ENCODE data around the gene DCBLD2.

DCBLD2 gene

DNA sequence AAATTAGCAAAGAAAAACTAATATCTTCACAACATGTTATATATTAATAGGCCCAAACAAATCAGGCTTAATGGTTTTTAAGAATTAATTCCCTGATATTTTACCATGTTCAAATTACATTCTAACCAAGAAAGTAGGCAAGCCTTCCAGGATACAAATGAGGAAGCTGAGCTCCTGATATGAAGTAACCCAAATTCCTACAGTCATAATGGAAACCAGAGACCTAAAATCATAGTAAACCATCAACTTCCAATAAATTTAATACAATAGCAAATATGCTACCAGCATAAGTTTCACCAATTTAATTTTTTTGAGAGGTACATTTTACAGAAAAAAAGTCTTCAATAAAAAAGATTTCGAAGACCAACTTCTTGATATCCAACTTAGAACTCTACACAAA, 3.8 kb downstream of the DCBLD2 start:
- Histone ChIP-seq H3K36me3 (replicated peaks; ENCODE audit: low read depth, low read length) (no peaks in the 10 kb centered on the region), H3K9me3 (ENCODE audit: insufficient read depth, low read length) (no peaks in the 10 kb centered on the region), H4K20me1 (ENCODE audit: insufficient read depth, low read length) (no peaks in the 10 kb centered on the region), H3K9ac (ENCODE audit: low read length) (no peak overlapping the region), H3K79me2 (ENCODE audit: low read length) (no peaks in the 10 kb centered on the region; the same call in 1 of the 2 replicates), H2AFZ (ENCODE audit: low read depth, low read length) (no peak overlapping the region), H3K4me2 (ENCODE audit: low read length) (no peak overlapping the region), H3K27ac (ENCODE audit: low read length) (no peak overlapping the region), H3K27me3 (ENCODE audit: low read depth, low read length) (no peaks in the 10 kb centered on the region), H3K4me3 (ENCODE audit: low read length) (no peak overlapping the region), H3K4me1 (ENCODE audit: low read length) (peaks cover 11% of the 10 kb centered on the region; the same call in 1 of the 2 replicates)
- no peak for TF ChIP-seq EZH2phosphoT487 (IDR thresholded peaks at IDR 0.05; ENCODE audit: low read depth)
- TF ChIP-seq, protein P1, sequence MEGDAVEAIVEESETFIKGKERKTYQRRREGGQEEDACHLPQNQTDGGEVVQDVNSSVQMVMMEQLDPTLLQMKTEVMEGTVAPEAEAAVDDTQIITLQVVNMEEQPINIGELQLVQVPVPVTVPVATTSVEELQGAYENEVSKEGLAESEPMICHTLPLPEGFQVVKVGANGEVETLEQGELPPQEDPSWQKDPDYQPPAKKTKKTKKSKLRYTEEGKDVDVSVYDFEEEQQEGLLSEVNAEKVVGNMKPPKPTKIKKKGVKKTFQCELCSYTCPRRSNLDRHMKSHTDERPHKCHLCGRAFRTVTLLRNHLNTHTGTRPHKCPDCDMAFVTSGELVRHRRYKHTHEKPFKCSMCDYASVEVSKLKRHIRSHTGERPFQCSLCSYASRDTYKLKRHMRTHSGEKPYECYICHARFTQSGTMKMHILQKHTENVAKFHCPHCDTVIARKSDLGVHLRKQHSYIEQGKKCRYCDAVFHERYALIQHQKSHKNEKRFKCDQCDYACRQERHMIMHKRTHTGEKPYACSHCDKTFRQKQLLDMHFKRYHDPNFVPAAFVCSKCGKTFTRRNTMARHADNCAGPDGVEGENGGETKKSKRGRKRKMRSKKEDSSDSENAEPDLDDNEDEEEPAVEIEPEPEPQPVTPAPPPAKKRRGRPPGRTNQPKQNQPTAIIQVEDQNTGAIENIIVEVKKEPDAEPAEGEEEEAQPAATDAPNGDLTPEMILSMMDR (IDR thresholded peaks at IDR 0.05; ENCODE audit: low read depth, low read length) = no peak

DNA sequence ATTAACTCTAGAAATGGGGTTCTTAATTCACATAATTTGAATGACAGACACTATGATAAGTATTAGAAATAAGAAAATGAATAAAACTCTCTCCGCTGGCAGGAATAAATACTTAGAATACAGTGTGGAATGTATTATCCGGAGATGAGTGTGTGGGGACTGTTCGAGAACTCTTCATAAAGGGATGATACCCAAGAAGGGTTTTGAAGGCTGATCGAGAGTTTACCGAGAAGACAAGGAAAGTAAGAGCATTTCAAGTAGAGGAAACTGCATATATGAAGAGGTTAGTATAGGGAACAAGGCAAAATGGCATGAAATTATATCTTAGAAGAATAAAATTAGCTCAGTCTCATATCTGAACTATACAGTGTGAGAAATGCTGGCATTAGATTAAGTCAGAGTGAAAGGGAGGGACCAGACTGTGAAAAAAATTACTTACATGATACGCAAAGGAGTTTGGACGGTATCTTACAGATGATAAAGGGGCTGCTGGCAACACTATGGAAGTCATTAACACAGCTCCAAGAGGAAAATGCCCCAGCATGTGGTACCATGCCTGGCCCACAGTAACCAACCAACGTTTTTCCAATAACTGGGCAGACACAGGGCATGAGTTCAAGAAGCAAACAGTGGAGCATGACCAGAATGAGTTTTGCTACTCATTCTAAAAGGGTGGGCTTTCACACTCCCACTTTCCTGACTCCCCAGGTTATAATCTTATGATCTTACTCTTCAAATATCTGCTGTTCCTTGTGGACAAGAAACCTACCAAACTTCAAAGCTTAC, 6.5 kb downstream of the DCBLD2 start:
- no peak overlapping the region for H3K27ac ChIP-seq (ENCODE audit: low read length)
- H2AFZ ChIP-seq (ENCODE audit: low read depth, low read length) = no peak overlapping the region
- H3K79me2 ChIP-seq (ENCODE audit: low read length) = no peaks in the 10 kb centered on the region
- no peak overlapping the region for H3K4me2 ChIP-seq (ENCODE audit: low read length)
- H3K9me3 ChIP-seq (ENCODE audit: insufficient read depth, low read length) = no peaks in the 10 kb centered on the region
- H3K4me1 ChIP-seq (ENCODE audit: low read length) = peaks cover 5% of the 10 kb centered on the region; the same call in 1 of the 2 replicates
- H3K36me3 ChIP-seq (replicated peaks; ENCODE audit: low read depth, low read length) = no peaks in the 10 kb centered on the region
- no peak overlapping the region for H3K9ac ChIP-seq (ENCODE audit: low read length)
- TF ChIP-seq, protein P1 (IDR thresholded peaks at IDR 0.05; ENCODE audit: low read depth, low read length) = no peak
- TF ChIP-seq EZH2phosphoT487 (IDR thresholded peaks at IDR 0.05; ENCODE audit: low read depth) = no peak
- H3K27me3 ChIP-seq (ENCODE audit: low read depth, low read length) = no peaks in the 10 kb centered on the region
- H4K20me1 ChIP-seq (ENCODE audit: insufficient read depth, low read length) = no peaks in the 10 kb centered on the region
- H3K4me3 ChIP-seq (ENCODE audit: low read length) = no peak overlapping the region

DNA sequence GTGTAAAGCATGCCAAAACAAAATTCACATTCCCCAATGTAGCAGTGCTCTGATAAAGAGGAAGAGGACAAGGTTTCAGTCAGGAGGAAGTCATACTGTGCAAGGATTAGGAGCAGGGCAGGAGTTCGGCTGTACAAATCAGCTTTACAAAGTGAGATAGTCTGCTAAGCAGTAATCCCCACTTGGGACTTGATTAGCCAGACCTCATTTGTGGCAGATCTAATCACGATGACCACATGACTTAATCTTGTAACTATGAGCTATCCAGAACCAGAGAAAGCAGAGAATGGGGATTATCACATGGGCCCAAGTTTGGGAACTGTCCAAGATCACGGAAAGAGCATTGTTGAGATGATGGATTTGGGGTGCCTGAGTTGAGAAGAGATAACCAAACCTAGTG, 7.8 kb downstream of the DCBLD2 start:
- TF ChIP-seq, protein P1 (IDR thresholded peaks at IDR 0.05; ENCODE audit: low read depth, low read length) = no peak
- no peak overlapping the region for H3K4me3 ChIP-seq (ENCODE audit: low read length)
- H3K4me2 ChIP-seq (ENCODE audit: low read length) = no peak overlapping the region
- H3K27me3 ChIP-seq (ENCODE audit: low read depth, low read length) = no peaks in the 10 kb centered on the region
- no peak overlapping the region for H3K9ac ChIP-seq (ENCODE audit: low read length)
- H2AFZ ChIP-seq (ENCODE audit: low read depth, low read length) = no peak overlapping the region
- no peaks in the 10 kb centered on the region for H3K79me2 ChIP-seq (ENCODE audit: low read length)
- H4K20me1 ChIP-seq (ENCODE audit: insufficient read depth, low read length) = no peaks in the 10 kb centered on the region
- peaks cover 5% of the 10 kb centered on the region; the same call in 1 of the 2 replicates for H3K4me1 ChIP-seq (ENCODE audit: low read length)
- no peaks in the 10 kb centered on the region for H3K36me3 ChIP-seq (replicated peaks; ENCODE audit: low read depth, low read length)
- no peaks in the 10 kb centered on the region for H3K9me3 ChIP-seq (ENCODE audit: insufficient read depth, low read length)
- H3K27ac ChIP-seq (ENCODE audit: low read length) = no peak overlapping the region

DNA sequence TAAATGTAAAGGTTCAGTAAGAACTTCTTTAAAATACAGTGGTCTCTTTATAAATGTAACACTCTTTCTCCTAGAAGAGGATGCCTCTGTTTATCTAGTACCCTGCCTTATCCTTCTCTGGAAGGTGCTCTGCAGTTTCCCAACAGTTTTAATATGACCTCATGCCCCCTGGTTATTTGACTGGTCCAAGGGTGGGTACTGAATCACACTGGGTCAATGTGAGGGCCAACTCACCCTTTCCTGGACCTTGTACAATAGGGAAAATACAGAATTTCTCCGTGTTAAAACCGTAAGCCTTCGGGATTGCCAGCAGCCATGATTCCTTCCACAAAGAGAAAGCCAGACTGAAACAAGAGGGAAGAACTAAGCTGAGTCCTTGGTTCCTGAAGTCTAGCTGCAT, 9.2 kb downstream of the DCBLD2 start:
- H3K27me3 ChIP-seq (ENCODE audit: low read depth, low read length) = no peaks in the 10 kb centered on the region
- H3K9me3 ChIP-seq (ENCODE audit: insufficient read depth, low read length) = no peaks in the 10 kb centered on the region
- H3K79me2 ChIP-seq (ENCODE audit: low read length) = no peaks in the 10 kb centered on the region
- H3K4me2 ChIP-seq (ENCODE audit: low read length) = no peak overlapping the region
- TF ChIP-seq, protein P1 (IDR thresholded peaks at IDR 0.05; ENCODE audit: low read depth, low read length) = no peak
- no peak for TF ChIP-seq EZH2phosphoT487 (IDR thresholded peaks at IDR 0.05; ENCODE audit: low read depth)
- no peak overlapping the region for H3K27ac ChIP-seq (ENCODE audit: low read length)
- H4K20me1 ChIP-seq (ENCODE audit: insufficient read depth, low read length) = no peaks in the 10 kb centered on the region
- no peak overlapping the region for H3K4me3 ChIP-seq (ENCODE audit: low read length)
- H3K9ac ChIP-seq (ENCODE audit: low read length) = no peak overlapping the region
- H3K36me3 ChIP-seq (replicated peaks; ENCODE audit: low read depth, low read length) = no peaks in the 10 kb centered on the region
- no peak overlapping the region for H2AFZ ChIP-seq (ENCODE audit: low read depth, low read length)
- H3K4me1 ChIP-seq (ENCODE audit: low read length) = no peaks in the 10 kb centered on the region

Measured in OCI-LY3 (cell line).